Mesendoderm (in vitro differentiated cells): ENCODE data around the gene ZNF783.

Experiments
- DNase-seq: peaks from one replicate; pipeline ENCODE4 v3.0.0; 2013
- H2AK5ac ChIP-seq: 2 replicates; pipeline ENCODE4 v1.6.1; 2013; ENCODE audit warnings: low read length, inconsistent platforms
- H2BK120ac ChIP-seq: 2 replicates; pipeline ENCODE4 v1.6.1; 2013; ENCODE audit warnings: low read depth, mild to moderate bottlenecking, low read length, moderate library complexity, mixed read lengths
- H2BK15ac ChIP-seq: replicated peaks from 2 replicates; pipeline ENCODE4 v1.6.1; 2013; ENCODE audit warnings: low read depth, mild to moderate bottlenecking, moderate library complexity
- H2BK5ac ChIP-seq: 2 replicates; pipeline ENCODE4 v1.6.1; 2013; ENCODE audit warnings: low read length, inconsistent platforms
- H3K18ac ChIP-seq: 2 replicates; pipeline ENCODE4 v1.6.1; 2013; ENCODE audit warnings: mild to moderate bottlenecking, low read length, mixed read lengths
- H3K23ac ChIP-seq: one replicate; pipeline ENCODE4 v1.6.1; 2013; ENCODE audit warnings: low read length
- H3K27ac ChIP-seq: 2 replicates; pipeline ENCODE4 v1.5.1; 2013; ENCODE audit warnings: low read depth, mild to moderate bottlenecking, inconsistent platforms, low read length, moderate library complexity
- H3K27me3 ChIP-seq: 2 replicates; pipeline ENCODE4 v1.6.1; 2013; ENCODE audit warnings: low read length, control low read depth, mild to moderate bottlenecking, inconsistent platforms; ENCODE audit not compliant: insufficient read depth, poor library complexity
- H3K36me3 ChIP-seq: 2 replicates; pipeline ENCODE4 v1.6.1; 2013; ENCODE audit warnings: low read length, inconsistent platforms; ENCODE audit not compliant: control insufficient read depth, insufficient read depth
- H3K4ac ChIP-seq: one replicate; pipeline ENCODE4 v1.6.1; 2013; ENCODE audit warnings: low read depth, mild to moderate bottlenecking, low read length, moderate library complexity
- H3K4me1 ChIP-seq: 2 replicates; pipeline ENCODE4 v1.6.1; 2013; ENCODE audit warnings: low read depth, low read length, inconsistent platforms; ENCODE audit not compliant: control insufficient read depth
- H3K4me2 ChIP-seq: 2 replicates; pipeline ENCODE4 v1.6.1; 2013; ENCODE audit warnings: low read length
- H3K4me3 ChIP-seq: 2 replicates; pipeline ENCODE4 v1.5.1; 2013; ENCODE audit warnings: mild to moderate bottlenecking, low read length
- H3K56ac ChIP-seq: one replicate; pipeline ENCODE4 v1.6.1; 2013; ENCODE audit warnings: low read length
- H3K79me1 ChIP-seq: 2 replicates; pipeline ENCODE4 v1.6.1; 2013; ENCODE audit warnings: low read length, inconsistent platforms
- H3K79me2 ChIP-seq: 2 replicates; pipeline ENCODE4 v1.6.1; 2013; ENCODE audit warnings: mild to moderate bottlenecking, low read length; ENCODE audit not compliant: control insufficient read depth, insufficient read depth
- H3K9ac ChIP-seq: 2 replicates; pipeline ENCODE4 v1.6.1; 2013; ENCODE audit warnings: low read length, inconsistent platforms
- H4K5ac ChIP-seq: one replicate; pipeline ENCODE4 v1.6.1; 2013; ENCODE audit warnings: low read length
- H4K8ac ChIP-seq: one replicate; pipeline ENCODE4 v1.6.1; 2013; ENCODE audit warnings: low read depth, mild to moderate bottlenecking, control low read depth, low read length, moderate library complexity
- WGBS: extraction: QIAGEN DNeasy Blood & Tissue Kit; methylation state at CpG from one replicate; pipeline ENCODE4 v1.1.7; 2013; ENCODE audit warnings: low lambda C conversion rate, missing lambda C conversion rate; ENCODE audit not compliant: insufficient coverage; ENCODE audit errors: extremely low coverage; 5-methylcytosine and 5-hydroxymethylcytosine counted together

ZNF783 gene

GRCh38 chr7:149304006-149304405, 42.0 kb downstream of the ZNF783 start:
- no CpG with 5 or more reads among the region's 7 CpGs for WGBS
- no peaks in the 10 kb centered on the region for H3K79me1 ChIP-seq
- no peak overlapping the region for H4K5ac ChIP-seq
- H4K8ac ChIP-seq = no peak overlapping the region
- no peak overlapping the region for H3K23ac ChIP-seq
- H2BK5ac ChIP-seq = no peak overlapping the region
- no peak overlapping the region for H3K27ac ChIP-seq
- H3K4ac ChIP-seq = no peak overlapping the region
- H3K27me3 ChIP-seq = no peaks in the 10 kb centered on the region
- H3K79me2 ChIP-seq = no peaks in the 10 kb centered on the region
- H3K4me3 ChIP-seq = no peak overlapping the region
- H2BK15ac ChIP-seq = no peak overlapping the region
- no peak for DNase-seq
- no peak overlapping the region for H2AK5ac ChIP-seq
- no peak overlapping the region for H2BK120ac ChIP-seq
- no peak overlapping the region for H3K9ac ChIP-seq
- no peak overlapping the region for H3K4me2 ChIP-seq
- H3K56ac ChIP-seq = no peak overlapping the region
- H3K4me1 ChIP-seq = no peaks in the 10 kb centered on the region
- no peaks in the 10 kb centered on the region for H3K36me3 ChIP-seq
- H3K18ac ChIP-seq = no peak overlapping the region

- Histone ChIP-seq H3K56ac (no peak overlapping the region), H3K9ac (no peak overlapping the region), H3K23ac (no peak overlapping the region), H4K8ac (no peak overlapping the region), H3K27me3 (no peaks in the 10 kb centered on the region), H2BK15ac (no peak overlapping the region), H3K36me3 (no peaks in the 10 kb centered on the region), H2BK120ac (no peak overlapping the region), H3K4me1 (no peaks in the 10 kb centered on the region), H3K79me2 (no peaks in the 10 kb centered on the region), H3K4me3 (no peak overlapping the region), H3K79me1 (no peaks in the 10 kb centered on the region), H3K27ac (no peak overlapping the region), H4K5ac (no peak overlapping the region), H3K4ac (no peak overlapping the region), H3K4me2 (no peak overlapping the region), H2AK5ac (no peak overlapping the region), H2BK5ac (no peak overlapping the region), H3K18ac (no peak overlapping the region)
- WGBS = no CpG with 5 or more reads among the region's 4 CpGs
- no peak for DNase-seq
Measured at GRCh38 chr7:149306854-149307253, 44.9 kb downstream of the ZNF783 start.

DNA sequence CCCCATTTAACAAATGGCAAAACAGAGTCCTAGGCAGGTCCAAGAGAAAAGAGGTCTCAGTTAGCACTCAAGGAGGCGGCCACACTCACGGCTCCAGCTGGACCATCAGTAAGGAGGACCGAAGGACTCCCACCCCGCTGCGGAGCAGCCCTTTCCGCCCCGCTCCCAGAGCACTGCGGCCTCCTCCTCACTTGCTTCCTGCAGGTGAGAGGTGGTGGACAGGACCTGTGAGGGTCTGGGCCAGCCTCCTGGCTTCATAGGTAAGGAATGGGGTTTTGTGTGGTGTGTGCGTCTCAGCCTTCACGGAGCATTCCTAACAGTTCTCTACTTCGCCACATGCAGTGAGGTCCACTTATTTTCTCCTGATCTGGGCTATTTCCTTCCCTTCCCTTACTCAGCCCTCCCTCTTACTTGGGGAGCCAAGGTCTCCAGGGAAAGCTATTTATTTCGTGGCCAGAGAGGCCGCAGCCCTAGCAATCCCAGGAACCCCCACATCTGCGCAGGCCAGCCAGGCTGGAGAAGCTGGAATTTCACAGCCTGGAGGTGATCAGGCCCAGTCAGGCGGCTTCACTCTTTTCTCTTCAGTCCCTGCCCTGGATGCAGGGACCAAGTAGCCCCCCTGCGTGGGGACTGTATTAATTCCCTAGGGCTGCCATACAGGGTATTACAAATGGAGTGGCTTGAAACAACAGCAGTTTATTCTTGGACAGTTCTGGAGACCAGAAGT, 45.9 kb downstream of the ZNF783 start:
- Histone ChIP-seq H3K4me1 (no peaks in the 10 kb centered on the region), H3K79me1 (no peaks in the 10 kb centered on the region), H3K9ac (no peak overlapping the region), H3K79me2 (no peaks in the 10 kb centered on the region), H2AK5ac (no peak overlapping the region), H2BK15ac (no peak overlapping the region), H3K27me3 (no peaks in the 10 kb centered on the region), H4K8ac (no peak overlapping the region), H3K27ac (no peak overlapping the region), H3K4ac (no peak overlapping the region), H3K18ac (no peak overlapping the region), H3K36me3 (no peaks in the 10 kb centered on the region), H3K4me3 (no peak overlapping the region), H2BK5ac (no peak overlapping the region), H3K4me2 (no peak overlapping the region), H3K56ac (no peak overlapping the region), H4K5ac (no peak overlapping the region), H2BK120ac (no peak overlapping the region), H3K23ac (no peak overlapping the region)
- no CpG with 5 or more reads among the region's 16 CpGs for WGBS
- no peak for DNase-seq

- H3K27ac ChIP-seq = no peak overlapping the region
- no peak overlapping the region for H3K9ac ChIP-seq
- no peak overlapping the region for H3K56ac ChIP-seq
- peak; percentile 79 for DNase-seq
- no peak overlapping the region for H3K4me3 ChIP-seq
- no peak overlapping the region for H4K8ac ChIP-seq
- no peak overlapping the region for H2BK120ac ChIP-seq
- no peak overlapping the region for H3K18ac ChIP-seq
- H2AK5ac ChIP-seq = no peak overlapping the region
- no peaks in the 10 kb centered on the region for H3K4me1 ChIP-seq
- no peak overlapping the region for H4K5ac ChIP-seq
- H3K36me3 ChIP-seq = no peaks in the 10 kb centered on the region
- no peaks in the 10 kb centered on the region for H3K27me3 ChIP-seq
- H2BK5ac ChIP-seq = no peak overlapping the region
- H3K4me2 ChIP-seq = no peak overlapping the region
- WGBS = no CpG with 5 or more reads among the region's 3 CpGs
- no peak overlapping the region for H2BK15ac ChIP-seq
- no peaks in the 10 kb centered on the region for H3K79me2 ChIP-seq
- H3K23ac ChIP-seq = no peak overlapping the region
- no peaks in the 10 kb centered on the region for H3K79me1 ChIP-seq
- no peak overlapping the region for H3K4ac ChIP-seq
Measured at GRCh38 chr7:149310113-149310836, 48.3 kb downstream of the ZNF783 start.

DNA sequence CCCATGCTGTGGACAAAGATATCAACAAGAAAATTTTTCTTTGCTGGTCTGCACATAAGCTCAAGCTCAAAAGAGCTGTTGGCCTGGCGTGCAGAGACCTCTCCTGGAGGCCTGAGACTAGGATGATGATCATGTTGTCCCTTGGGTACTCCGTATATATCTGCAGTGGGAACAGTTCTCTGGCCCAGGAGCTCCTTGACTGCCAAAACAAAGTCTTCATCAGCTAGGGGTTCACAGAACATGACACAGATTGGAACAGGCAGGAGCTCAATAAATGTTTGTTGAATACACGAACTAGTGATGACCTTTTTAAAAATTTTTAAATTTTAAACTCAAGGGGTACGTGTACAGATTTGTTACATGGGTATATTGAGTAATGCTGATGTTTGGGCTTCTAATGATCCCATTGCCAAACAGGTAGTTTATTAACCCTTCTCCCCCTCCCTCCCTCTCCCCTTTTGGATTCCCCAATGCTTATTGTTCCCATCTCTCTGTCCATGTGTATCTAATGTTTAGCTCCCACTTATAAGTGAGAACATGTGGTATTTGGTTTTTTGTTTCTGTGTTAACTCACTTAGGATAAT, 49.1 kb downstream of the ZNF783 start:
- no peak overlapping the region for H4K8ac ChIP-seq
- H3K4me1 ChIP-seq = no peaks in the 10 kb centered on the region
- no peak overlapping the region for H4K5ac ChIP-seq
- no peaks in the 10 kb centered on the region for H3K27me3 ChIP-seq
- no peak overlapping the region for H3K23ac ChIP-seq
- no peaks in the 10 kb centered on the region for H3K79me1 ChIP-seq
- no peak overlapping the region for H2BK15ac ChIP-seq
- no peak overlapping the region for H3K4ac ChIP-seq
- H2BK120ac ChIP-seq = no peak overlapping the region
- no peak overlapping the region for H3K56ac ChIP-seq
- no peak overlapping the region for H2BK5ac ChIP-seq
- H3K36me3 ChIP-seq = no peaks in the 10 kb centered on the region
- H3K18ac ChIP-seq = no peak overlapping the region
- no peaks in the 10 kb centered on the region for H3K79me2 ChIP-seq
- H3K27ac ChIP-seq = no peak overlapping the region
- WGBS = no CpG with 5 or more reads among the region's 4 CpGs
- H3K4me2 ChIP-seq = no peak overlapping the region
- no peak for DNase-seq
- H3K9ac ChIP-seq = no peak overlapping the region
- no peak overlapping the region for H3K4me3 ChIP-seq
- H2AK5ac ChIP-seq = no peak overlapping the region
